ENCODE measurements around the gene LTA4H.

DNA sequence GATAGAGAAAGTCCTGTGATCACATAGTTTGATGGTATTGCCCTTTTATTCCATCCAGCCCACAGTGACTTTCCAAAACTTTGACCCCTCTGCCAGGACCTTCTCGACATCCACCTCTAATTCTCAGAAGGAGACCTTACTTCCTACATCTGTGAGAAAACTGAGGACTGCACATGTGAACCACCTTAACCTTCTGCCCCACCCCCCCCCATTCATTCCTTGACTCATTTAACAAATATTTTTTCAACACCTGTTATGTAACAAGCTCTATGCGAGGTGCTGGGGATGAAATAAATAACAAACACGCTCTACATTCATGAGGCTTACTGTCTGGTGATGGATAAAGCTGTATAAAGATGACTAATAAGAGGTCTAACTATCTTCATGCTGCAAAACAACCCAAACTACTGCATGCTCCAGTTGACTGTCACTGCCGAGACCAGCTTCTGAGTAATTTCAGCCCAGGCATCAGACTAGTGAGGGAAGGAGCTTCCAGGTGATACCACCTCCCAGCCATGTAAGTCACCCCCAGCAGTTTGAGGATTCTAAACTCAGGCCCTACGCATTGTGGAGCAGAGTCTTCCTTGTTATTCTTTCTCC, 37.4 kb downstream of the LTA4H start:
- TF ChIP-seq, protein P1, sequence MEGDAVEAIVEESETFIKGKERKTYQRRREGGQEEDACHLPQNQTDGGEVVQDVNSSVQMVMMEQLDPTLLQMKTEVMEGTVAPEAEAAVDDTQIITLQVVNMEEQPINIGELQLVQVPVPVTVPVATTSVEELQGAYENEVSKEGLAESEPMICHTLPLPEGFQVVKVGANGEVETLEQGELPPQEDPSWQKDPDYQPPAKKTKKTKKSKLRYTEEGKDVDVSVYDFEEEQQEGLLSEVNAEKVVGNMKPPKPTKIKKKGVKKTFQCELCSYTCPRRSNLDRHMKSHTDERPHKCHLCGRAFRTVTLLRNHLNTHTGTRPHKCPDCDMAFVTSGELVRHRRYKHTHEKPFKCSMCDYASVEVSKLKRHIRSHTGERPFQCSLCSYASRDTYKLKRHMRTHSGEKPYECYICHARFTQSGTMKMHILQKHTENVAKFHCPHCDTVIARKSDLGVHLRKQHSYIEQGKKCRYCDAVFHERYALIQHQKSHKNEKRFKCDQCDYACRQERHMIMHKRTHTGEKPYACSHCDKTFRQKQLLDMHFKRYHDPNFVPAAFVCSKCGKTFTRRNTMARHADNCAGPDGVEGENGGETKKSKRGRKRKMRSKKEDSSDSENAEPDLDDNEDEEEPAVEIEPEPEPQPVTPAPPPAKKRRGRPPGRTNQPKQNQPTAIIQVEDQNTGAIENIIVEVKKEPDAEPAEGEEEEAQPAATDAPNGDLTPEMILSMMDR (IDR thresholded peaks at IDR 0.05): no peak
- TF ChIP-seq POLR2A (IDR thresholded peaks at IDR 0.05): no peak
